HG03457 (cell line): ENCODE results near the gene ATP1A4.

Source experiments
- ATAC-seq: cut with Tn5 transposase; IDR thresholded peaks from one replicate; pipeline ENCODE4 v1.9.1; 2021; ENCODE audit warnings: moderate number of reproducible peaks; ENCODE audit not compliant: unreplicated experiment

The ATP1A4 gene

GRCh38 chr1:160139840-160140239 is 11.6 kb upstream of the ATP1A4 start:
- no peak for ATAC-seq

- ATAC-seq: no peak
Observed at GRCh38 chr1:160143695-160144094, 7.7 kb upstream of the ATP1A4 start.

GRCh38 chr1:160144921-160145320 is 6.5 kb upstream of the ATP1A4 start:
- ATAC-seq: no peak

DNA sequence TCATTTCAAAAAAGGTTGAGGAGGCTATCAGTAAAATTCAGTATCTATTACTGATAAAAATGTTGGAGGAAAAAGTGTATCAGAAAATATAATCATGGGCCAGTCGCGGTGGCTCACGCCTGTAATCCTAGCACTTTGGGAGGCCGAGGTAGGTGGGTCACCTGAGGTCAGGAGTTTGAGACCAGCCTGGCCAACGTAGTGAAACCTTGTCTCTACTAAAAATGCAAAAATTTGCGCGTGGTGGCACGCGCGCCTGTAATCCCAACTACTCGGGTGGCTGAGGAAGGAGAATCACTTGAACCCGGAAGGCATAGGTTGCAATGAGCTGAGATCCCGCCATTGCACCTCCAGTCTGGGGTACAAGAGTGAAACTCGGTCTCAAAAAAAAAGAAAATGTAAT is 5.3 kb upstream of the ATP1A4 start:
- no peak for ATAC-seq

DNA sequence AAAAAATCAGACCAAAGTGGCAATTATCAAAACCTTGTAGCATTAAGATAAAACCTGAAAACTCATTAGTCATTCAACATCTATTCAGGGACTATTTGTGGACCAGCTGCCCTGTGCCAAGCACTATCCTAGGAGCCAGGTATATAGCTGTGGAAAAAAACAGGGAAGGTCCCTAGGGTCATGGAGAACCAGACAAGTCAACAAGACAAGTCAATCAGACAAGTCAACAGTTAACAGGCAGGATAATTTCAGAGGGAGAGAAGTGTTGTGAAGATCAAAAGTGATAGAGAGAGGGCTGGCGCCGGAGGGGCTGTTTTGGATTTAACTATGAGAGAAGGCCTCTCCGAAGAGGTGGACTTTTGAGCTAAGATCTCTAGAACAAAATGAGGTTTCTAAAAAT is 3.3 kb upstream of the ATP1A4 start:
- ATAC-seq: no peak

- no peak for ATAC-seq
Observed at GRCh38 chr1:160149233-160149632, 2.2 kb upstream of the ATP1A4 start.

DNA sequence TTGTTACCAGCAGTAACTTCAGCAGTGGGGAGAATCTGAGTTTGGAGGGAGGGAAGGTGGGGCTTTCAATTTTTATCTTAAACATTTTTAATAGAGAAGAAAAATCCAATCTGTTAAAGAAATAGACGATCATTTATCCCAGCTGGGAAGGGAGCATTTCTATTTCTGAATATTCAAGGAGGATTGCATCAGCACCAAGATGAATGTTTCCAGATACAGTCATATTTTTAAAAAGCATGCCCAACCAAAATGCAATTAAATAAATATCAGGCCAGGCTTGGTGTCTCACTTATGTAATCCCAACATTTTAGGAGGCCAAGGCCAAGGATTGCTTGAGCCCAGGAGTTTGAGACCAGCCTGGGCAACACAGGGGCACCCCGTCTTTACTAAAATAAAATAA is 1.7 kb upstream of the ATP1A4 start:
- ATAC-seq: no peak

DNA sequence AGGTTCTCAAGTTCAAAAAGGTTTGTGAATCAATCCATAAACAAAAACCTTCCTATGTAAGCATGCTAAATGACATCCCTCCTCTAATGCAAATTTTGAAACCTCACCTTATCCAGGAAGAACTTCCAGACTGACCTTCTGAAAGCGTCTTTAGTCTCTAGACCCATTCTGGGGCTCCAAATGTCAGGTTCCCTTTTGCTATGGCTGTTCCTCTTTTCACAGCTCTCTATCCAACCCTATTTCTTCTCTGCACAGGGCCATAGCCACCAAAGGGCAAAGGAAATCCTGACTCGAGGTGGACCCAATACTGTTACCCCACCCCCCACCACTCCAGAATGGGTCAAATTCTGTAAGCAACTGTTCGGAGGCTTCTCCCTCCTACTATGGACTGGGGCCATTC is 3.4 kb downstream of the ATP1A4 start:
- ATAC-seq: no peak

DNA sequence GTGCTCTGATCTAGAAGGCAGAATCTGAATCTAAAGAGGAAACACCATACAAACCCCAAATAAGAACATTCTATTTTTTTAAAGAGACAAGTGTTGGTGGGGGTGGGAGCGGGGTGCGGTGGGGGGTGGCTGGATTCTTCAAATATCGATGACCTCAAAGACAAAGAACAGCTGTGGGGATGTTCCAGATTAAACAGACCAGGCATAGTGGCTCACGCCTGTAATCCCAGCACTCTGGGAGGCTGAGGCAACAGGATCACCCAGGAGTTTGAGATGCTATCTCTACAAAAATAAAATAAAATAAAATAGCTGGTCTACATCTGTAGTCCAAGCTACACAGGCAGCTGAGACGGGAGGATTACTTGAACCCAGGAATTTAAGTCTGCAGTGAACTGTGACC is 5.0 kb downstream of the ATP1A4 start:
- no peak for ATAC-seq

DNA sequence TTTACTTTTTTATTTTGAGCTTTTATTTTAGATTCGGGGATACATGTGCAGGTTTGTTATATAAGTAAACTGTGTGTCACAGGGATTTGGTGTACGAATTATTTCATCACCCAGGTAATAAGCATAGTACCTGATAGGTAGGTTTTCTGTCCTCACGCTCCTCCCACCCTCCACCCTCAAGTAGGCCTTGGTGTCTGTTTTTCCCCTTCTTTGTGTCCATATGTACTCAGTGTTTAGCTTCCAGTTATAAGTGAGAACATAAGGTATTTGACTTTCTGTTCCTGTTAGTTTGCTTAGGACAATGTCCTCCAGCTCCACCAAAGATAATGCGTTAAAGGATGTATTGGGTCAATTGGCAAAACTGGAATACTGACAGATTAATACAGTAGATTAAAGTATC is 5.8 kb downstream of the ATP1A4 start:
- ATAC-seq: no peak

GRCh38 chr1:160158031-160158430 is 6.6 kb downstream of the ATP1A4 start:
- ATAC-seq: no peak

DNA sequence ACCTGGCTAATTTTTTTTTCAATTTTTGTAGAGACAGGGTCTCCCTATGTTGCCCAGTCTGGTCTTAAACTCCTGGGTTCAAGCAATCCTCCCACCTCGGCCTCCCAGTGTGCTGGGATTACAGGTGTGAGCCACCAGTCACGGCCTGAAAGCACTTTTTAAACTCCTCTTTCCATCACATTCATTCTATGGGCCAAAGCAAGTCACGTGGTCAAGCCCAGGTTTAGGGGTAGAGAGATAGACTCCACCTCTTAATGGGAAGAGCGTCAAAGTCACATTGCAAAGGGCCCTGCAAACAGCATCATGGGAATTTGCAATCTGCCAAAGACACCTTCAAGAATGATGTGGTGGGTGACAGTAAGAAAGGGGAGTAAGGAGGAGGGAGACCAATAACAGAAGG is 7.1 kb downstream of the ATP1A4 start:
- ATAC-seq: no peak

DNA sequence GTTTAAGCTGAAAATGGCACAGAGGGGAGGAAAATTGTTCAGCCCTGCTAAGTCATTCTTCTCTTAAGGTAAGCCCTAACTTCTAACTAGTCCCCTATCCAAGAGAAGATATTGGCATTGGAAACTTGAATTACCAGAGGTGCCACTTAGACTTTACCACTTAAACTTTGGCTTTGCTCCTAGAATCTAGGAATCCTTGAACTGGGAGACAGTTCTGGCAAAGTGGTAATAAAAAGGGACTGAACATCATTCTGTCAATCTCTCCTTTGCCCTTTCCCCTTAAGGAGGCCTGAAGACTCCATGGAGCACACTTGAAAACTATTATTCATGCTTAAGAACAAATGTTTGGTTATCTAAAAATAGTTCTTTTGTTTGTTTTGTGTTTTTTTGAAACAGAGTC is 8.4 kb downstream of the ATP1A4 start:
- no peak for ATAC-seq

GRCh38 chr1:160161965-160162705 is 10.7 kb downstream of the ATP1A4 start:
- ATAC-seq: no peak

GRCh38 chr1:160162931-160163330 is 11.5 kb downstream of the ATP1A4 start:
- ATAC-seq: no peak

GRCh38 chr1:160163615-160164014 is 12.2 kb downstream of the ATP1A4 start:
- no peak for ATAC-seq

- no peak for ATAC-seq
Observed at GRCh38 chr1:160164121-160164520, 12.7 kb downstream of the ATP1A4 start.

DNA sequence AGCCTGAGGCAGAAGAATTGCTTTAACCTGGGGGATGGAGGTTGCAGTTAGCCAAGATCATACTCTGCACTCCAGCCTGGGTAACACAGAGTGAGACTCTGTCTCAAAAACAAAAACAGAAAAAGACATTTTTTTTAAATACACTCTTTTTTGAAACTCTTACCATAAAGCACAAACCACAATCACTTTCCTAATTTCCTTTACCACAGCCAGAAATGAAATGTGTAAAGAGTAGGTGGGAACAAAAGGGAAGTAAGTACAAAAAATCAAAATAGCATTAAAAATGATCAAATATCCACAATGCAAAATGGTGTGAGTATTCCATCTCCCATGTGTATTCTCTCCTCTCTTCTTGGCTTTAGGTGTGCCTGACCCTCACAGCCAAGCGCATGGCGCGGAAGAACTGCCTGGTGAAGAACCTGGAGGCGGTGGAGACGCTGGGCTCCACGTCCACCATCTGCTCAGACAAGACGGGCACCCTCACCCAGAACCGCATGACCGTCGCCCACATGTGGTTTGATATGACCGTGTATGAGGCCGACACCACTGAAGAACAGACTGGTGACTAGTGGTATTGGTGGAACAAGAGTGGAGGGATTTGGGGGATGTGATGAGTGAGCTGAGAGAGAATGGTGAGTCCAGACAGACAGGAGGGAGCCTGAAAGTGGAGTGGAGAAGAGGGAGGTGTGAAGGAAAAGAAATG is 14.9 kb downstream of the ATP1A4 start:
- ATAC-seq: no peak

- ATAC-seq: no peak
Observed at GRCh38 chr1:160167056-160167455, 15.7 kb downstream of the ATP1A4 start.

- no peak for ATAC-seq
Observed at GRCh38 chr1:160167580-160167979, 16.2 kb downstream of the ATP1A4 start.

- no peak for ATAC-seq
Observed at GRCh38 chr1:160168016-160168415, 16.6 kb downstream of the ATP1A4 start.

DNA sequence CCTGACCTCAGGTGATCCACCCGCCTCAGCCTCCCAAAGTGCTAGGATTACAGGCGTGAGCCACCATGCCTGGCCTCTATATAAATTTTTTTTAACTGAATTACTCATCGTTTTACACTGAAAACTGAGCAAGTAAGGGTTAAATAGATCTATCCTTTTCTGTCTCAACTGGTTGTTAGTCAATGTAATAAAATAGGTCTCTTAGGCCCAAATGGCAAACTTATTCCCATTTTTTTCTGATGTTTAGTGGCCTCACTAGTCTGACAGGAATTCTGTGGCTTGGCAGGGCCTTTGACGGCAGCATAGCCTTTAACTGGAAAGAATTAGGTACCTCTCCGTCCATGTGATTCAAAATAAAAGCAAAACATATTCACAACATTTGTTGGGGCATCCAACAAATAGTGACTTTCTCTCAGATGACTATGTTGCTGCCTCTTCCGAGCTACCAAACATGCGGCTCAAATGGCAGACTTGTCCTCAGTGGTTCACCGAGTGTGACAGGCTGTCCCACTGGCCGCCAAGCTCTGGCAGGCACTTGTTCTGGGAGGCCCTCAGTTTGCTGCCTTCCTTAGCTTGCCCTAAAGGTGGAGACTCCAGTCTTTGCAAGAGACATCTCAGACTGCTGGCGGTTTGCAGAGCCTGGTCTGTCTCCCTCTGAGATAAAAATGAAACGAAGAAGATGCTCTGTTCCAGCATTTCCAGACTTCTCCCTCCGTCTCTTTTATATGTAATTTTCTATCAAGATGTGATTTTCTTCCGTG is 17.4 kb downstream of the ATP1A4 start:
- no peak for ATAC-seq
